ENCODE measurements around the gene HAUS2. TPM values are rescaled to one million over a fixed set of nuclear protein-coding genes. Genes with fewer than 3 reads are reported as not detected.

HAUS2 gene
- total and polyA plus RNA-seq, 2 of the 4 experiments (the other 2 are of a cell fraction) = 18.4 to 22.4 TPM

DNA sequence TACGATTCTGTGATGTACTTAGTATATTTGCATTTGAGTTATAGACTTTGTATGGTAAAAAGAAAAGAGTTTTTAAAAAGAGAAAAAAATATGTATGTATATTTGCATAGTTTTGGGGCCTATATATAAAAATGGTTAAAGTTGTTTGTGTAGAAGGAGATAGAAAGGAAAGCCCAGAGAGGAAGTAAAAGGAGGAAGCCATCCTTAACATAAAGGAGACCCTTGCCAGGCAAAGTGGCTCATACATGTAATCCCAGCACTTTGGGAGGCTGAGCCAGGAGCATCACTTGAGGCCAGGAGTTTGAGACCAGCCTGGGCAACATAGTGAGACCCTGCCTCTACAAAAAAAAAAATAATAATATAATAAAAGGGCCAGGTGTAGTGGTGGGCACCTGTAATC is 44.8 kb upstream of the HAUS2 start:
- no peak overlapping the region for H4K8ac ChIP-seq (ENCODE audit: low read depth in 2 of 2, low read length in 2 of 2)
- H4K91ac ChIP-seq (ENCODE audit: insufficient read depth, low read depth, low read length) = no peak overlapping the region
- H2BK20ac ChIP-seq (ENCODE audit: low read depth, low read length) = no peak overlapping the region
- H3K27me3 ChIP-seq (ENCODE audit: control insufficient read depth, insufficient read depth, low read length) = no peaks in the 10 kb centered on the region
- in situ Hi-C loops (cut with MboI; ENCODE audit: low sequenced_read_pairs) (no loop called here), intact Hi-C loops (cut with micrococcal nuclease) (no loop called here), dilution Hi-C loops (cut with HindIII; ENCODE audit: low sequenced_read_pairs, unreplicated experiment) (no loop called here)
- no peak for ATAC-seq (ENCODE audit: low read depth)
- WGBS, 2 experiments (ENCODE audit: extremely low coverage in 2 of 2, insufficient read length in 1 of 2) = no CpG with 5 or more reads among the region's 1 CpG
- ChIA-PET POLR2A (ENCODE audit: unreplicated experiment) (no interaction called here), CTCF (no interaction called here)
- no peak overlapping the region for H3K4ac ChIP-seq (ENCODE audit: low read depth, low read length)
- peaks cover 14% of the 10 kb centered on the region for H3K9me1 ChIP-seq (ENCODE audit: insufficient read depth, low read length)
- H2AK9ac ChIP-seq (replicated peaks; ENCODE audit: low read depth, low read length, poor library complexity) = no peak overlapping the region
- peaks cover 15% of the 10 kb centered on the region for H3K4me1 ChIP-seq (ENCODE audit: control insufficient read depth, insufficient read depth, low read length)
- H3K4me3 ChIP-seq (ENCODE audit: insufficient read depth, low read depth, low read length) = no peak overlapping the region
- H3K36me3 ChIP-seq (ENCODE audit: control insufficient read depth, insufficient read depth, low read length) = peaks cover 2% of the 10 kb centered on the region; the same call in 1 of the 2 replicates
- H2AFZ ChIP-seq (replicated peaks; ENCODE audit: low read length, poor library complexity) = no peak overlapping the region
- H3K9ac ChIP-seq (ENCODE audit: low read depth, low read length) = no peak overlapping the region
- H3K4me2 ChIP-seq (ENCODE audit: low read depth, low read length) = no peak overlapping the region
- H2AK5ac ChIP-seq (ENCODE audit: low read depth, low read length) = no peak overlapping the region
- no TSS peak for BruUV-seq (replicated peaks)
- no peaks in the 10 kb centered on the region for H3K9me3 ChIP-seq (ENCODE audit: control insufficient read depth, insufficient read depth, low read length)
- H3K79me1 ChIP-seq (ENCODE audit: low read depth in 1 of 2, low read length in 2 of 2) = peaks cover 43 to 83% of the 10 kb centered on the region in 2 experiments
- no peak overlapping the region for H3K27ac ChIP-seq (ENCODE audit: insufficient read depth, low read length)
- H4K5ac ChIP-seq (ENCODE audit: low read depth, low read length) = no peak overlapping the region
- H2BK5ac ChIP-seq (ENCODE audit: low read depth, low read length, poor library complexity, severe bottlenecking) = no peak overlapping the region
- no peak overlapping the region for H2BK120ac ChIP-seq (ENCODE audit: low read depth, low read length)
- no peak for DNase-seq
- no peak overlapping the region for H3K18ac ChIP-seq (ENCODE audit: low read depth, low read length)
- H3K56ac ChIP-seq (ENCODE audit: extremely low read depth, insufficient read depth, low read length) = no peak overlapping the region
- H3K14ac ChIP-seq (replicated peaks; ENCODE audit: low read depth, low read length) = no peak overlapping the region
- H3K23ac ChIP-seq (ENCODE audit: low read depth, low read length) = no peak overlapping the region
- H4K20me1 ChIP-seq (ENCODE audit: insufficient read depth, low read length) = peaks cover 21% of the 10 kb centered on the region; the same call in 1 of the 2 replicates
- H2BK15ac ChIP-seq (ENCODE audit: low read depth, low read length) = no peak overlapping the region
- TF ChIP-seq CEBPB (IDR thresholded peaks at IDR 0.05; ENCODE audit: low read depth, low read length) = no peak
- no peak for TF ChIP-seq ELK1 (IDR thresholded peaks at IDR 0.05; ENCODE audit: borderline replicate concordance, low read depth, low read length)
- TF ChIP-seq, protein P1, sequence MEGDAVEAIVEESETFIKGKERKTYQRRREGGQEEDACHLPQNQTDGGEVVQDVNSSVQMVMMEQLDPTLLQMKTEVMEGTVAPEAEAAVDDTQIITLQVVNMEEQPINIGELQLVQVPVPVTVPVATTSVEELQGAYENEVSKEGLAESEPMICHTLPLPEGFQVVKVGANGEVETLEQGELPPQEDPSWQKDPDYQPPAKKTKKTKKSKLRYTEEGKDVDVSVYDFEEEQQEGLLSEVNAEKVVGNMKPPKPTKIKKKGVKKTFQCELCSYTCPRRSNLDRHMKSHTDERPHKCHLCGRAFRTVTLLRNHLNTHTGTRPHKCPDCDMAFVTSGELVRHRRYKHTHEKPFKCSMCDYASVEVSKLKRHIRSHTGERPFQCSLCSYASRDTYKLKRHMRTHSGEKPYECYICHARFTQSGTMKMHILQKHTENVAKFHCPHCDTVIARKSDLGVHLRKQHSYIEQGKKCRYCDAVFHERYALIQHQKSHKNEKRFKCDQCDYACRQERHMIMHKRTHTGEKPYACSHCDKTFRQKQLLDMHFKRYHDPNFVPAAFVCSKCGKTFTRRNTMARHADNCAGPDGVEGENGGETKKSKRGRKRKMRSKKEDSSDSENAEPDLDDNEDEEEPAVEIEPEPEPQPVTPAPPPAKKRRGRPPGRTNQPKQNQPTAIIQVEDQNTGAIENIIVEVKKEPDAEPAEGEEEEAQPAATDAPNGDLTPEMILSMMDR (conservative IDR thresholded peaks at IDR 0.05; ENCODE audit: low read depth, low read length) = no peak
- no peak for TF ChIP-seq MAZ (IDR thresholded peaks at IDR 0.05; ENCODE audit: borderline replicate concordance, low read depth, low read length)
- TF ChIP-seq FOS (IDR thresholded peaks at IDR 0.05; ENCODE audit: low read depth, low read length) = no peak
- TF ChIP-seq POLR2A (IDR thresholded peaks at IDR 0.05; ENCODE audit: low read depth, low read length) = no peak
- TF ChIP-seq SMC3 (IDR thresholded peaks at IDR 0.05; ENCODE audit: low read depth, low read length) = no peak
- TF ChIP-seq RAD21 (IDR thresholded peaks at IDR 0.05; ENCODE audit: low read length) = no peak

All from IMR-90 (cell line).